Gastroesophageal sphincter (tissue), 3 donors: ENCODE measurements around the gene UGT8.

Experiments
- CTCF ChIP-seq, 4 experiments: fragments of 200-600 bp in 2 of 4; fragments of 450-650 bp in 2 of 4; sonication (generic) in 1 of 4; IDR thresholded peaks; one replicate each; pipeline ENCODE4 v1.5.1; 2017 to 2019; ENCODE audit warnings: antibody characterized with exemption in 4 of 4, mild to moderate bottlenecking in 2 of 4, moderate library complexity in 2 of 4
- EP300 ChIP-seq: sonication (generic); formaldehyde crosslinking; IDR thresholded peaks from one replicate; pipeline ENCODE4 v1.6.1; 2017; ENCODE audit warnings: antibody characterized with exemption, mild to moderate bottlenecking
- POLR2A ChIP-seq, 2 donors: fragments of 450-650 bp; IDR thresholded peaks; one replicate each; pipeline ENCODE4 v1.6.1; 2017; ENCODE audit warnings: antibody characterized with exemption in 2 of 2, mild to moderate bottlenecking in 2 of 2, moderate library complexity in 1 of 2

GRCh38 chr4:114600672-114601071 lies 2.1 kb downstream of the UGT8 start:
- TF ChIP-seq CTCF (IDR thresholded peaks at IDR 0.05) = no peak
- TF ChIP-seq POLR2A (IDR thresholded peaks at IDR 0.05) = no peak
- no peak for TF ChIP-seq EP300
